Sigmoid colon (tissue), 7 donors: ENCODE measurements around the gene IL18BP. TPM values are rescaled to one million over a fixed set of nuclear protein-coding genes. Genes with fewer than 3 reads are reported as not detected.

Source experiments
- DNase-seq: peaks from one replicate; pipeline ENCODE4 v3.0.0-alpha.2; 2019
- H3K27ac ChIP-seq, 4 donors: fragments of 200-600 bp; sonication (generic); one replicate each; pipeline ENCODE4 v1.5.1; 2016 to 2019; ENCODE audit warnings: mild to moderate bottlenecking in 1 of 4
- H3K27me3 ChIP-seq, 3 donors: fragments of 200-600 bp; sonication (generic); one replicate each; pipeline ENCODE4 v1.5.1; 2019; ENCODE audit warnings: mild to moderate bottlenecking in 1 of 3
- H3K36me3 ChIP-seq, 4 donors: fragments of 200-600 bp; sonication (generic); one replicate each; pipeline ENCODE4 v1.5.1; 2016 to 2019
- H3K4me1 ChIP-seq, 4 donors: fragments of 200-600 bp; sonication (generic); one replicate each; pipeline ENCODE4 v1.5.1; 2017 to 2019
- H3K4me3 ChIP-seq, 4 donors: fragments of 200-600 bp; sonication (generic); one replicate each; pipeline ENCODE4 v1.5.1; 2017 to 2019; ENCODE audit warnings: mild to moderate bottlenecking in 2 of 4, moderate library complexity in 1 of 4
- H3K9me3 ChIP-seq, 4 donors: fragments of 200-600 bp in 3 of 4; sonication (generic) in 3 of 4; one replicate each; pipeline versions ENCODE4 v1.5.1 to v1.6.1; 2013 to 2019
- CTCF ChIP-seq, 4 experiments: fragments of 450-650 bp in 3 of 4; fragments of 200-600 bp in 1 of 4; IDR thresholded peaks; one replicate each; pipeline ENCODE4 v1.5.1; 2016 to 2019; ENCODE audit warnings: antibody characterized with exemption in 4 of 4, mild to moderate bottlenecking in 3 of 4, moderate library complexity in 2 of 4
- EP300 ChIP-seq, 4 donors: sonication (generic); formaldehyde crosslinking; IDR thresholded peaks; one replicate each; pipeline ENCODE4 v1.6.1; 2017; ENCODE audit warnings: antibody characterized with exemption in 4 of 4
- POLR2A ChIP-seq, 2 donors: fragments of 450-650 bp; IDR thresholded peaks; one replicate each; pipeline ENCODE4 v1.6.1; 2016; ENCODE audit warnings: antibody characterized with exemption in 2 of 2, mild to moderate bottlenecking in 2 of 2, moderate library complexity in 2 of 2
- POLR2AphosphoS5 ChIP-seq, 4 donors: sonication (generic); formaldehyde crosslinking; IDR thresholded peaks; one replicate each; pipeline ENCODE4 v1.6.1; 2017; ENCODE audit warnings: antibody characterized with exemption in 4 of 4
- WGBS, 2 donors: extraction: QIAGEN DNeasy Blood & Tissue Kit; methylation state at CpG; one replicate each; pipeline ENCODE4 v1.1.7; 2013; 5-methylcytosine and 5-hydroxymethylcytosine counted together
- intact Hi-C: fragments of 100-400 bp; cut with DNase I; formaldehyde crosslinking; loops from one replicate; pipeline ENCODE4 v1.15.1; 2023
- polyA plus RNA-seq, 3 donors: library from polyadenylated mRNA; stranded (reverse); fragments of 200-250 nt; gene quantifications; one replicate each; pipeline ENCODE4 v1.2.3, GENCODE V29; 2013
- total RNA-seq, 4 donors: library from RNA; depleted of rRNA; stranded (reverse); fragments of >200 nt; gene quantifications; one replicate each; pipeline ENCODE4 v1.1.0, GENCODE V29; 2016
- donor health status: healthy with polysubstance abuse.
- donor health status: Bipolar disorder and iron deficiency.
- donor health status: healthy.

Gene IL18BP
- total and polyA plus RNA-seq, 7 donors, result 2.5 to 21.3 (median 6.0) TPM

- H3K27ac ChIP-seq, result peak overlapping the region in 3 of 4 donors; percentile 9 to 24 (median 11)
- no peaks in the 10 kb centered on the region for H3K27me3 ChIP-seq
- peaks cover 14 to 97% (median 50%) of the 10 kb centered on the region in 4 donors for H3K36me3 ChIP-seq
- H3K4me1 ChIP-seq, result peaks cover 0 to 99% (median 81%) of the 10 kb centered on the region in 4 donors
- no peak for DNase-seq
- WGBS, 2 donors, result 9 to 46% methylated on average over 1 of the region's 1 CpG
- TF ChIP-seq POLR2AphosphoS5 (IDR thresholded peaks at IDR 0.05) (no peak), EP300 (IDR thresholded peaks at IDR 0.05) (no peak), CTCF (IDR thresholded peaks at IDR 0.05) (no peak), POLR2A (IDR thresholded peaks at IDR 0.05) (no peak)
- intact Hi-C loops, result no loop called here
- no peak overlapping the region for H3K4me3 ChIP-seq
- H3K9me3 ChIP-seq, result no peaks in the 10 kb centered on the region
These were observed 31.9 kb downstream of the IL18BP start for GRCh38 chr11:72030472-72031045.

GRCh38 chr11:72036687-72037086 is 38.0 kb downstream of the IL18BP start:
- peaks cover 0 to 79% (median 69%) of the 10 kb centered on the region in 4 donors for H3K4me1 ChIP-seq
- 64 to 65% methylated on average over 3 of the region's 3 CpGs for WGBS, 2 donors
- H3K27ac ChIP-seq, result peak overlapping the region in 3 of 4 donors; percentile 18 to 97 (median 97)
- H3K27me3 ChIP-seq, result no peaks in the 10 kb centered on the region
- H3K36me3 ChIP-seq, result peaks cover 10 to 45% (median 27%) of the 10 kb centered on the region in 4 donors
- TF ChIP-seq POLR2A (IDR thresholded peaks at IDR 0.05), result no peak
- TF ChIP-seq POLR2AphosphoS5 (IDR thresholded peaks at IDR 0.05), result no peak
- no peak for TF ChIP-seq EP300 (IDR thresholded peaks at IDR 0.05)
- TF ChIP-seq CTCF (IDR thresholded peaks at IDR 0.05), result no peak
- no peak for DNase-seq
- no peak overlapping the region for H3K4me3 ChIP-seq
- H3K9me3 ChIP-seq, result no peaks in the 10 kb centered on the region
- intact Hi-C loops, result loop anchor here (5.0 kb wide), 1 partner anchor 186 kb away; the partner anchor contains the start of gene INPPL1

GRCh38 chr11:72037554-72038311 is 39.0 kb downstream of the IL18BP start:
- peaks cover 0 to 78% (median 68%) of the 10 kb centered on the region in 4 donors for H3K4me1 ChIP-seq
- TF ChIP-seq POLR2A (IDR thresholded peaks at IDR 0.05) (no peak), CTCF (IDR thresholded peaks at IDR 0.05) (no peak), EP300 (IDR thresholded peaks at IDR 0.05) (no peak), POLR2AphosphoS5 (IDR thresholded peaks at IDR 0.05) (no peak)
- H3K4me3 ChIP-seq, result peak overlapping the region; percentile 50 to 68 (median 62)
- intact Hi-C loops, result loop anchor here (5.0 kb wide), 1 partner anchor 185 kb away; the partner anchor contains the start of gene INPPL1
- H3K9me3 ChIP-seq, result no peaks in the 10 kb centered on the region
- no peaks in the 10 kb centered on the region for H3K27me3 ChIP-seq
- H3K36me3 ChIP-seq, result peaks cover 10 to 34% (median 26%) of the 10 kb centered on the region in 4 donors
- no peak for DNase-seq
- 29 to 57% methylated on average over 4 of the region's 4 CpGs for WGBS, 2 donors
- peak overlapping the region; percentile 96 to 98 (median 97) for H3K27ac ChIP-seq

- WGBS, 2 donors, result 17 to 37% methylated on average over 2 of the region's 2 CpGs
- DNase-seq, result peak; percentile 94
- Histone ChIP-seq H3K9me3 (no peaks in the 10 kb centered on the region), H3K4me1 (peaks cover 0 to 78% (median 67%) of the 10 kb centered on the region in 4 donors), H3K27ac (peak overlapping the region; percentile 96 to 98 (median 97)), H3K4me3 (peak overlapping the region; percentile 50 to 68 (median 62)), H3K27me3 (no peaks in the 10 kb centered on the region), H3K36me3 (peaks cover 6 to 27% (median 22%) of the 10 kb centered on the region in 4 donors)
- TF ChIP-seq POLR2AphosphoS5 (IDR thresholded peaks at IDR 0.05) (peak; percentile 90 to 93 (median 92)), POLR2A (IDR thresholded peaks at IDR 0.05) (peak; percentile 48 to 78), EP300 (IDR thresholded peaks at IDR 0.05) (peak in 1 of 4 donors; percentile 40), CTCF (IDR thresholded peaks at IDR 0.05) (no peak)
- intact Hi-C loops, result loop anchor here (5.0 kb wide), 1 partner anchor 184 kb away; the partner anchor contains the start of gene INPPL1
These were observed 39.8 kb downstream of the IL18BP start for GRCh38 chr11:72038491-72038890.
